HG03064 (cell line): Measurements from ENCODE around the gene SLC25A44.
A peak's percentile ranks its signal among the peaks of the same experiment; 100 is the strongest.
"Not testable (repeated sequence)": the region's sequence is repeated elsewhere in the genome, so short reads cannot be mapped to it uniquely, and the experiment has no call there.

ENCODE experiments used
- ATAC-seq: cut with Tn5 transposase; IDR thresholded peaks from one replicate; pipeline ENCODE4 v1.9.1; 2021; ENCODE audit warnings: low read depth; ENCODE audit not compliant: unreplicated experiment

Gene SLC25A44

DNA sequence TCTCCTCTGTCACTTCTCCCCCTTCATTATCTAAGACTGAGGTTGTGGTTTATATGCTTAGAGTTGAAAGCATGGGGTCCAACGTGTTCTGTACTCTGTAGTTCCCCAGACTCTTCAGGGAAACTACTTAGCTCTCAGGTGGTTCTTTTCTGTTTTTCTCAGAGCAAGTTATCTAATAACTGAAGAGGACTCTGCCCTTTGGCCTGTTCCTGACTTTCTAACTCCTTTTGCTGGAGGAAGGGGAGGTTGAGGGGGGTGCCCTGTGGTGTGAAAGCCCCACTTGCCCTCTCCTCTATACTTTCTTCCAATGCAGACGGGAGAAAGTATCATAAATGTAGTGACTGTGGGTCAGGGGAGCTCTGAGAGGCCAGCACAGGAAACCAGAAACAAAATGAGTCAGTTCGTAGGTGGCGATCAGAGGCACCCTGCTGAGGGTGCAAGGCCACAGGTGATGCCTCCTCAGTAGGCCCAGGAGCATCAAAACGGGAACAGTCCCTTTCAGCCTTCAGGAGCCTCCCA, 5.0 kb downstream of the SLC25A44 start:
- ATAC-seq: no peak

- no peak for ATAC-seq
Measured at GRCh38 chr1:156200044-156200443, 6.1 kb downstream of the SLC25A44 start.

DNA sequence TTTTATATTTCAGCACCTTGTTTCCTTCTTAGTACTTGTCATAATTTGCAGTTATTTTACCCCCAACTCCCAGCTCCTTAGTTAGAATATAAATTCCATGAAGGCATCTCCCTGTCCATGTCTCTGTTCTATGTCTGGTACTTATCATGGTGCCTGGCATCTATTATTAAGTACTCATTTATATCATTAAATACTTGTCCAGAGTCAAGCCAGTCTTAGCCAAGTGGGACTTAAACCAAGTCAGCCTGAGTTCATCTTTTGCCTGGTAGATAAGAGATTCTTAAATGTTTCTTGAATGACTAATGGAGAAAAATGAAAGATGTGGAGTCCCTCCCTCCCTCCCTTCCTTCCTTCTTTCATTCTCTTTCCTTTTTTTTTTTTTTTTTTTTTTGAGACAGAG, 9.4 kb downstream of the SLC25A44 start:
- ATAC-seq: no peak

GRCh38 chr1:156204686-156205085, 10.8 kb downstream of the SLC25A44 start:
- ATAC-seq: no peak

- ATAC-seq: no peak
Measured at GRCh38 chr1:156211243-156211642, 17.3 kb downstream of the SLC25A44 start.

DNA sequence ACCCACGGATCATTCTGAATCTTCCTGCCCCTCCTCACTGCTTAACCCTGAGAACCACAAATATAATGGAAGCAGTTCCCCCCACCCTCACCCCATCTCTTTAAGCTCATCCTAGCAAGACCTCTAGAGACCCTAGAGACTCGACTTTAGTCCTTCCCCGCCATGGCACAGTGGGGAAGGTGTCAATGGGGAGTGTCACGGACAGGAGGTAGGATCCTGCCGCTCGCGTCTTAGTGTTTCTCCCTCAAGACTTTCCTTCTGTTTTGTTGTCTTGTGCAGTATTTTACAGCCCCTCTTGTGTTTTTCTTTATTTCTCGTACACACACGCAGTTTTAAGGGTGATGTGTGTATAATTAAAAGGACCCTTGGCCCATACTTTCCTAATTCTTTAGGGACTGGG, 18.2 kb downstream of the SLC25A44 start:
- no peak for ATAC-seq

DNA sequence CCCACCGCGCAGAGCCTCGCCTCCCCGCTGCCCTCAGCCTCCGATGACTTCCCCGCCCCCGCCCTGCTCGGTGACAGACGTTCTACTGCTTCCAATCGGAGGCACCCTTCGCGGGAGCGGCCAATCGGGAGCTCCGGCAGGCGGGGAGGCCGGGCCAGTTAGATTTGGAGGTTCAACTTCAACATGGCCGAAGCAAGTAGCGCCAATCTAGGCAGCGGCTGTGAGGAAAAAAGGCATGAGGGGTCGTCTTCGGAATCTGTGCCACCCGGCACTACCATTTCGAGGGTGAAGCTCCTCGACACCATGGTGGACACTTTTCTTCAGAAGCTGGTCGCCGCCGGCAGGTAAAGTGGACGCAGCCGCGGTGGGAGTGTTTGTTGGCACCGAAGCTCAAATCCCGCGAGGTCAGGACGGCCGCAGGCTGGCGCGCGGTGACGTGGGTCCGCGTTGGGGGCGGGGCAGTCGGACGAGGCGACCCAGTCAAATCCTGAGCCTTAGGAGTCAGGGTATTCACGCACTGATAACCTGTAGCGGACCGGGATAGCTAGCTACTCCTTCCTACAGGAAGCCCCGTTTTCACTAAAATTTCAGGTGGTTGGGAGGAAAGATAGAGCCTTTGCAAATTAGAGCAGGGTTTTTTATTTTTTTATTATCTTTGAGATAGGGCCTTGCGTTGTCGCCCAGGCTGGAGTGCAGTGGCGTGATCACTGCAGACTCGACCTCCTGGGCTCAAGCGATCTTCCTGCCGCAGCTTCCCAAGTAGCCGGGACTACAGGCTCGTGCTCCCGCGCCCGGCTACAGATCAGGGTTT, 19.1 kb downstream of the SLC25A44 start, which contains the start of gene PMF1:
TSS of gene PMF1 (plus strand) at position 175 of the 811 bp plus-strand sequence. CDS start at position 184, 9 bp downstream.
- peak; percentile 80 for ATAC-seq

DNA sequence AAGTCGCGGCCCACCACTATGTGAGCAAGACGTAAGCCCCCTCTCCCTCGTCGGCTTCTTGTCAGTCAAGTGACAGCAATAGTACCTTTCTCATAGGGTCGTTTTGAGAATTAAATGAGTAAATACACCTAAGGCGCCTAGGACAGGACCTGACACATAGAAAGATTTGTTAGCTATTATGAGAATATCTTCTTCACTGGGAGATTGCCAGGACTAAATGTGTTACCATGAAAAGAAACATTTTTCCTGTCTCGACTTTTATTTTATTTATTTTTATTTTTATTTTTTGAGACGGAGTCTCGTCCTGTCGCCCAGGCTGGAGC, 19.7 kb downstream of the SLC25A44 start:
- ATAC-seq: no peak

DNA sequence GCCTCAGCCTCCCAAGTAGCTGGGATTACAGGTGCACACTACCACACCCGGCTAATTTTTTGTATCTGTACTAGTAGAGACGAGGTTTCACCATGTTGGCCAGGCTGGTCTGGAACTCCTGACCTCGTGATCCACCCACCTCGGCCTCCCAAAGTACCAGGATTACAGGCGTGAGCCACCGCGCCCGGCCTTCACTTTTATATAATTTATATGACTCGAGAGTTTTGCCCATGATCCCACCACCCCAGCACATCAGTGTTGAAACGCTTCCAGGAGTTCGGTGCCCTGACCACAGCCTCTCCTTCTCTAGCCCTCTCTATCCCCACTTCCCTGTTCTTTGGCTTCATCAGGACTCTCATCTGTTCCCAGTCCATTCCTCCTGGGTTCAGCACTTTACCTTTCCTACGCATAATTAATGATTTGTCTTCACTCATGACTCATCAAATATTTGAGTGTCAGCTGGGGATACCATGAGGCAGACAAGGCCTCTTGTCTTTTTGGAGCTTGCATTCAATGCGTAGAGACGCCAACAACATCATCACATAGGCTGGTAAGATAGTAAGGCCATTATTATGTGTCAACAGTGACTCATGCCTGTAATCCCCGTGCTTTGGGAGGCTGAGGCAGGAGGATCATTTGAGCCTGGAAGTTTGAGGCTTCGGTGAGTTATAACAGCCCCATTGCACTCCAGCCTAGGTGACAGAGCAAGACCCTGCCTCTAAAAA, 20.3 kb downstream of the SLC25A44 start:
- ATAC-seq: no peak

DNA sequence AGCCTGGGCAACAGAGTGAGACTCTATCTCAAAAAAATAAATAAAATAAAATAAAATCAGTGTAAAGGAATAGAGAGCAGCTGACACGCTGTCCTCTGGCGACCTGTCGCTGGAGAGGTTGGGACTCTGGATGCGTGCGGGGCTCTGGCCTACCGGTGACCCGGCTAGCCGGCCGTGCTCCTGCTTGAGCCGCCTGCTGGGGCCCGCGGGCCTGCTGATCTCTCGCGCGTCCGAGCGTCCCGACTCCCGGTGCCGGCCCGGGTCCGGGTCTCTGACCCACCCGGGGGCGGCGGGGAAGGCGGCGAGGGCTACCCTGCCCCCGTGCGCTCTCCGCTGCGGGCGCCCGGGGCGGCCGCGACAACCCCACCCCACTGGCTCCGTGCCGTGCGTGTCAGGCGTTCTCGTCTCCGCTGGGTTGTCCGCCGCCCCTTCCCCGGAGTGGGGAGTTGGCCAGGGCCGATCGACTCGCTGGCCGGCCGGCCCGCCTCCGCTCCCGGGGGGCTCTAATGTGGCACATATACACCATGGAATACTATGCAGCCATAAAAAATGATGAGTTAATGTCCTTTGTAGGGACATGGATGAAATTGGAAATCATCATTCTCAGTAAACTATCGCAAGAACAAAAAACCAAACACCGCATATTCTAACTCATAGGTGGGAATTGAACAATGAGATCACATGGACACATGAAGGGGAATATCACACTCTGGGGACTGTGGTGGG, 22.6 kb downstream of the SLC25A44 start:
- not testable (repeated sequence) for ATAC-seq

DNA sequence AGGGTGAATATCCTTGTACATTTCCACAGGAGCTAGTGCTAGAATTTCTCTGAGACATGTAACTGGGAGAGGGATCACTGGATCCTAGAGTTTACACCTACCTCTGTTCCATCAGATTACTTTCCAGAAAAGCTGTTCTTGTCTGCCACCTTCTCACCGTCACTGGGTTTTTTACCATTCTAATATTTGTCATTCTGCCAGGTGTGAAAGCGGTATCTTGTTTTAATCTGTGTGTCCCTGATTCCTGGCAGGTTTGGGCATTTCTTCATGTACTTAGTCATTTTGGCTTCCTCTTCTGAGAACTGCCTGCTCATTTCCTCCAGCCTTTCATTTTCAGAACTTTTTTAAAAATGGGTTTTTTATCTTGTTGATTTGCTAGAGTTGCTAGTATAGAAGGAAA, 24.0 kb downstream of the SLC25A44 start:
- ATAC-seq: no peak

- ATAC-seq: no peak
Measured at GRCh38 chr1:156220226-156220625, 26.3 kb downstream of the SLC25A44 start.

- ATAC-seq: no peak
Measured at GRCh38 chr1:156221986-156222692, 28.2 kb downstream of the SLC25A44 start.

GRCh38 chr1:156225677-156226014, 31.7 kb downstream of the SLC25A44 start:
- ATAC-seq: no peak

- ATAC-seq: peak; percentile 66
Measured at GRCh38 chr1:156226116-156226538, 32.2 kb downstream of the SLC25A44 start.

- ATAC-seq: peak; percentile 18
Measured at GRCh38 chr1:156226782-156227181, 32.9 kb downstream of the SLC25A44 start.

GRCh38 chr1:156228501-156228900, 34.6 kb downstream of the SLC25A44 start:
- no peak for ATAC-seq

DNA sequence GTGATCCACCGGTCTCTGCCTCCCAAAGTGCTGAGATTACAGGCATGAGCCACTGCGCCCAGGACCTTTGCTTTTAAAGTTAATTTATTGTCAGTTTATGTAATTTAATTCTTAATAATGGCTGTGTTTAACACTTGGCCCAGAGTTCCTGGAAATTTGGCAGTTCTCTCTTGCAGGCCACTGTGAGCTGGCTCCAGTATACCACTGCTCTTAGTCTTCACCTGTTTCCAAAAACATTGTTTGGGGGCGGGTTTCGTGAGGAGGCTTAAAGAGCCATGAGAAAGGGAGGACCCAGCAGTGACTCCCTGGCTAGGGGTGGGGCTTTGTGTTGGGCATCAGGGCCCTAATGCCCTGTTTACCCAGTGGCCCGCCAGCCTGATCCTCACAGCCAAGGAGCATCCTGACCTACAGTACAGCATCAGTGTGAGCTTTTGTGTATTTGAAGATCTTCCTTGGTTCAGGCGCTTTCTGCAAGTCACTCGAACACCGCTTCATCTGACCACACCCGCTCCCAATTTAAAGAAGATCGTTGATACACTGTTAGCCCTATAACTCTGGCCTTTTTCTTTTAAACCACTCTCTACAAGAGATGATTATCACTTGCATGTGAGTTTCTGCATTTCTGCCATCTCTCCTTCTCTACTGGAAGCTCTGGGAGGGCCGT, 36.0 kb downstream of the SLC25A44 start:
- no peak for ATAC-seq

GRCh38 chr1:156230473-156230837, 36.6 kb downstream of the SLC25A44 start:
- ATAC-seq: no peak
